Activated T-helper 1 cell treated with Interleukin-2 at 50 U/mL for 16 hours (primary cell): ENCODE results near the gene CDH8.

Experiments
- DNase-seq: peaks from one replicate; pipeline ENCODE4 v3.0.0-alpha.2; 2020; ENCODE audit warnings: low read depth

CDH8 gene

DNA sequence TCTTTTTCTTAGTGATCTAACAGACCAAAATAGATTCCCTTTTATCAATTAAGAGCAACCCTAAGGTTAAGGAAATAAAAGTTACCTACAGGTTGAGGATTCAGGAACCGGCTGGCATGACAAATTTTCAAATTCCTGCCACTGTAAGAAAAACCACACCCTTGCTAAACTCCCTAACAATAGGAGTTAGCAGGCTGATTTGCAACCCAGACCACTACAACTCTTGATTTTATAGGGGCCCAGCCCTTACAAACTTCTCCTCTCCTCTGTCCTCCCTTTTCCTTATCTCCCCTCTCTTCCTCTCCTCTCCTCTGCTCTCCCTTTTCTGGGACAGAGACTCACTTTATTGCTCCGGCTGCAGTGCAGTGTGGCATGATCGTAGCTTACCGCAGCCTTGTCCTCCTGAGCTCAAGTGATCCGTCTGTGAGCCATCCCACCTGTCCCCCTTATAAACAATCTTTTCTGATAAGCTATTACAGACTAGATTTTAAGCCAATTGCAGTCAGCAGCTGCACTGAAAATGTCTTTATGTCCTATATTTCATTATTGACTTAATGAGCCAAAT, 418.9 kb downstream of the CDH8 start:
- no peak for DNase-seq

DNA sequence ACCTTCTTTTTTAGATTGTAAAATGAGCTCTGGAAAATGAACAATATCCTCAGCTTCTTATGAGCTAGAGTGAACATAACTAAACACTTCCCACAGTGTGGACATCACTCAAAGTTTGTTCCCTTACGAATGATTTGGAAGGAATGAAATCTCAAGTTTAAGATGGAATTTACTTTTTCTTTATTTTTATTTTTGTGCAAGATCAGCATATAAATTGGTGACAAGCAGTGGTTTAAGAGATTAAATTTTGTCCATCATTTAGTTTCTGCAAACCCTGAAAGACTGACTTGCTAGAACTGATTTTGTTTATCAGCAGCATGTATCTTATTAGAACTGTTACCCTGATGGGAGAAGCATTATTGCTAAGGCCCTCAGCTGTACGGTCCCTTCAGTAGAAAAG, 420.1 kb downstream of the CDH8 start:
- no peak for DNase-seq

DNA sequence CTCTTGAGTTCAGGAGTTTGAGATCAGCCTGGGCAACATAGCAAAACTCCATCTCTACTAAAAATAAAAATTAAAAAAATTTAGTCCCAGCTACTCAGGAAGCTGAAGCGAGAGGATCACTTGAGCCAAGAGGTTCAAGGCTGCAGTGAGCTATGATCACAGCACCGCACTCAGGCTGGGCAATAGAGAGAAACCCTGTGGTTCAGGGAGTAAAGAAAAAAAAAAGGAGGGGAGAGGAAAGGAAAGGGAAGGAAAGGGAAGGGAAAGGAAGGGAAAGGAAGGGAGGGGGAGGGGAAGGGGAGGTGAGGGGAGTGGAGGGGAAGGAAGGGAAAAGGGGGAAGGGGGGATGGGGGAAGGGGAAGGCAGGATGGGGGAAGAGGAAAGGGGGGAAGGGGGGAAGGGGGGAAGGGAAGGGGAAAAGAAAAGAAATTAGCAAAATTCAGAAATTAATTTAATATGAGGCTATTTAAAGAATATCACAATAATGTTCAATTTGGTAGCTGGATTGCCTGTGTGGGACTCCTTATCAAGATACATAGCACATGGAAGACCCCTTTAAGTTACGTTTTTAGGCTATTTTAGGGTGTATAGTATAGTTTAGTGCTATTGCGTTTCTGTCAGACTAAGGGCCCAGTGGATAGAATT, 424.3 kb downstream of the CDH8 start:
- DNase-seq, result no peak

DNA sequence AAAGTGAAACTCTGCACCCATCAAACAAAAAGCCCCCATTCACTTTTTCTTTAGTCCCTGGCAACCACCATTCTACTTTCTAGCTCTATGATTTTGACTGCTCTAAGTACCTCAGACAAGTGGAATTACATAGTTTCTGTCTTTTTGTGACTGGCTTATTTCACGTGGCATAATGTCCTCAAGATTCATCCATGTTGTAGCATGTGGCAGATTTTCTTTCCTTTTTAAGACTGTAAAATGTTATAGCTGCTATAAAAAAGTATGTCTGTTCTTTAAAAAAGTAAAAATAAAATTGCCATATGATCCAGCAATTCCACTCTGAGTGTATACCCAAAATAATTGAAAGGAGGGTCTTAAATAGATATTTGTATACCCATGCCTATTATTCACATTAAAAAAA, 429.7 kb downstream of the CDH8 start:
- no peak for DNase-seq
